Body of pancreas (tissue), 4 donors: Measurements from ENCODE around the gene CSF1R.

Experiments
- CTCF ChIP-seq, 7 experiments: fragments of 450-650 bp in 4 of 7; fragments of 200-600 bp in 3 of 7; sonication (generic) in 3 of 7; IDR thresholded peaks; one replicate each; pipeline ENCODE4 v1.5.1; 2016 to 2019; ENCODE audit warnings: antibody characterized with exemption in 7 of 7
- POLR2A ChIP-seq, 3 donors: fragments of 450-650 bp; IDR thresholded peaks; one replicate each; pipeline ENCODE4 v1.6.1; 2016; ENCODE audit warnings: antibody characterized with exemption in 3 of 3, mild to moderate bottlenecking in 2 of 3

GRCh38 chr5:150023136-150023535, 63.2 kb downstream of the CSF1R start:
- TF ChIP-seq POLR2A (IDR thresholded peaks at IDR 0.05) (no peak), CTCF (IDR thresholded peaks at IDR 0.05) (no peak)
